ENCODE measurements around the gene SDF4. TPM values are rescaled to one million over a fixed set of nuclear protein-coding genes. Genes with fewer than 3 reads are reported as not detected.
A peak's percentile ranks its signal among the peaks of the same experiment; 100 is the strongest.

Gene SDF4
- total and polyA plus RNA-seq, 2 of the 4 experiments (the other 2 are of a cell fraction) = 57.0 to 250 TPM

DNA sequence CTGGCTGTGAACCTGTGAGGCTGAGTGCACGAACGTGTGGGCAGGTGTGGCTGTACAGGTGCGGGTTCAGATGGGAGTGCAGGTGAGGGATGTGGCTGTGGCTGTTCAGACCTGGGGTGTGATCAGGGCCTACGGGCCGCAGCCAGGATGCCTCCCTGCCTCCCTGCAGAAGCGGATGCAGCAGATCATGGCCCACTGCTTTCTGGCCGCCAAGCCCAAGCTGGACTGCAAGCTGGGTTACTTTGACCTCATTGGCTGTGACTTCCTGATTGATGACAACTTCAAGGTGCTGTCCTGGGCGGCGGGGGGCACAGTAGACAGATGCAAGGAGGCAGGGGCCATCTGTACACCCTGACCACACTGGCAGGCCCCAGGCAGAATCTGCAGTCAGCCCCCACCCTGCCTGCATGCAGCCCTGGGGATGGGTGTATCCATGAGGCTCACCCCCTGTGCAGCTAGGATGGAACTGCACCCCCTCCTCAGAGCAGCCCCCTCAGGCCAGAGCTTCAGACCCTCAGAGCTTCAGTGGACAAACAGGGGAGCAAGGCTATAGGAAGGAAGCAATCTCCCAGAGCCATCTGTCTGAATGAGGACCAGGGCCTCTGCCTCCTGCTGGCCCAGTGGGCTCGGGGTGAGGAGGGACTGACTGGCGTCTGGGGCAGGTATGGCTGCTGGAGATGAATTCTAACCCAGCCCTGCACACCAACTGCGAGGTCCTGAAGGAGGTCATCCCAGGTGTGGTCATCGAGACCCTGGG is 35.2 kb downstream of the SDF4 start:
- Histone ChIP-seq H3K79me1 (ENCODE audit: low read depth in 1 of 2, low read length in 2 of 2) (no peaks in the 10 kb centered on the region), H3K23ac (ENCODE audit: low read depth, low read length) (no peak overlapping the region), H3K9ac (ENCODE audit: low read depth, low read length) (no peak overlapping the region), H4K20me1 (ENCODE audit: insufficient read depth, low read length) (no peaks in the 10 kb centered on the region), H3K4me1 (ENCODE audit: control insufficient read depth, insufficient read depth, low read length) (no peaks in the 10 kb centered on the region), H3K56ac (ENCODE audit: extremely low read depth, insufficient read depth, low read length) (no peak overlapping the region), H3K9me1 (ENCODE audit: insufficient read depth, low read length) (no peaks in the 10 kb centered on the region), H2BK20ac (ENCODE audit: low read depth, low read length) (no peak overlapping the region), H3K4me3 (ENCODE audit: insufficient read depth, low read depth, low read length) (no peak overlapping the region), H2BK5ac (ENCODE audit: low read depth, low read length, poor library complexity, severe bottlenecking) (no peak overlapping the region), H3K9me3 (ENCODE audit: control insufficient read depth, insufficient read depth, low read length) (peaks cover 11% of the 10 kb centered on the region), H3K27me3 (ENCODE audit: control insufficient read depth, insufficient read depth, low read length) (no peaks in the 10 kb centered on the region; the same call in 1 of the 2 replicates), H4K91ac (ENCODE audit: insufficient read depth, low read depth, low read length) (no peak overlapping the region), H2AFZ (replicated peaks; ENCODE audit: low read length, poor library complexity) (peak overlapping the region; percentile 2), H3K4me2 (ENCODE audit: low read depth, low read length) (no peak overlapping the region), H4K8ac (ENCODE audit: low read depth in 2 of 2, low read length in 2 of 2) (no peak overlapping the region), H3K27ac (ENCODE audit: insufficient read depth, low read length) (no peak overlapping the region), H3K36me3 (ENCODE audit: control insufficient read depth, insufficient read depth, low read length) (no peaks in the 10 kb centered on the region), H3K18ac (ENCODE audit: low read depth, low read length) (no peak overlapping the region), H2AK9ac (replicated peaks; ENCODE audit: low read depth, low read length, poor library complexity) (no peak overlapping the region), H2BK15ac (ENCODE audit: low read depth, low read length) (no peak overlapping the region), H4K5ac (ENCODE audit: low read depth, low read length) (no peak overlapping the region), H2BK120ac (ENCODE audit: low read depth, low read length) (no peak overlapping the region), H3K14ac (replicated peaks; ENCODE audit: low read depth, low read length) (no peak overlapping the region), H3K4ac (ENCODE audit: low read depth, low read length) (no peak overlapping the region), H2AK5ac (ENCODE audit: low read depth, low read length) (no peak overlapping the region)
- ATAC-seq (ENCODE audit: low read depth) (no peak), DNase-seq (no peak)
- intact Hi-C loops (cut with micrococcal nuclease) = no loop called here
- dilution Hi-C loops (cut with HindIII; ENCODE audit: low sequenced_read_pairs, unreplicated experiment) = no loop called here
- 73% methylated on average over 6 of the region's 13 CpGs; no CpG with 5 or more reads in 1 of the 2 experiments for WGBS, 2 experiments (ENCODE audit: extremely low coverage in 2 of 2, insufficient read length in 1 of 2)
- ChIA-PET CTCF (no interaction called here), POLR2A (ENCODE audit: unreplicated experiment) (no interaction called here)
- TF ChIP-seq RFX5 (IDR thresholded peaks at IDR 0.05; ENCODE audit: low read depth, low read length) (no peak), CEBPB (IDR thresholded peaks at IDR 0.05; ENCODE audit: low read depth, low read length) (no peak), CHD1 (IDR thresholded peaks at IDR 0.05; ENCODE audit: low read depth, low read length) (no peak), NFE2L2 (IDR thresholded peaks at IDR 0.05; ENCODE audit: low read depth, low read length) (no peak), SMC3 (IDR thresholded peaks at IDR 0.05; ENCODE audit: low read depth, low read length) (no peak), RCOR1 (IDR thresholded peaks at IDR 0.05; ENCODE audit: insufficient replicate concordance, low read length) (no peak), BHLHE40 (IDR thresholded peaks at IDR 0.05; ENCODE audit: low read depth, low read length) (no peak)
- TF ChIP-seq, protein P1, sequence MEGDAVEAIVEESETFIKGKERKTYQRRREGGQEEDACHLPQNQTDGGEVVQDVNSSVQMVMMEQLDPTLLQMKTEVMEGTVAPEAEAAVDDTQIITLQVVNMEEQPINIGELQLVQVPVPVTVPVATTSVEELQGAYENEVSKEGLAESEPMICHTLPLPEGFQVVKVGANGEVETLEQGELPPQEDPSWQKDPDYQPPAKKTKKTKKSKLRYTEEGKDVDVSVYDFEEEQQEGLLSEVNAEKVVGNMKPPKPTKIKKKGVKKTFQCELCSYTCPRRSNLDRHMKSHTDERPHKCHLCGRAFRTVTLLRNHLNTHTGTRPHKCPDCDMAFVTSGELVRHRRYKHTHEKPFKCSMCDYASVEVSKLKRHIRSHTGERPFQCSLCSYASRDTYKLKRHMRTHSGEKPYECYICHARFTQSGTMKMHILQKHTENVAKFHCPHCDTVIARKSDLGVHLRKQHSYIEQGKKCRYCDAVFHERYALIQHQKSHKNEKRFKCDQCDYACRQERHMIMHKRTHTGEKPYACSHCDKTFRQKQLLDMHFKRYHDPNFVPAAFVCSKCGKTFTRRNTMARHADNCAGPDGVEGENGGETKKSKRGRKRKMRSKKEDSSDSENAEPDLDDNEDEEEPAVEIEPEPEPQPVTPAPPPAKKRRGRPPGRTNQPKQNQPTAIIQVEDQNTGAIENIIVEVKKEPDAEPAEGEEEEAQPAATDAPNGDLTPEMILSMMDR (conservative IDR thresholded peaks at IDR 0.05; ENCODE audit: low read depth, low read length) = no peak
- TF ChIP-seq, protein P2, sequence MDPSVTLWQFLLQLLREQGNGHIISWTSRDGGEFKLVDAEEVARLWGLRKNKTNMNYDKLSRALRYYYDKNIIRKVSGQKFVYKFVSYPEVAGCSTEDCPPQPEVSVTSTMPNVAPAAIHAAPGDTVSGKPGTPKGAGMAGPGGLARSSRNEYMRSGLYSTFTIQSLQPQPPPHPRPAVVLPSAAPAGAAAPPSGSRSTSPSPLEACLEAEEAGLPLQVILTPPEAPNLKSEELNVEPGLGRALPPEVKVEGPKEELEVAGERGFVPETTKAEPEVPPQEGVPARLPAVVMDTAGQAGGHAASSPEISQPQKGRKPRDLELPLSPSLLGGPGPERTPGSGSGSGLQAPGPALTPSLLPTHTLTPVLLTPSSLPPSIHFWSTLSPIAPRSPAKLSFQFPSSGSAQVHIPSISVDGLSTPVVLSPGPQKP (IDR thresholded peaks at IDR 0.05; ENCODE audit: borderline replicate concordance, low read depth, low read length) = no peak
- TF ChIP-seq, protein P3, sequence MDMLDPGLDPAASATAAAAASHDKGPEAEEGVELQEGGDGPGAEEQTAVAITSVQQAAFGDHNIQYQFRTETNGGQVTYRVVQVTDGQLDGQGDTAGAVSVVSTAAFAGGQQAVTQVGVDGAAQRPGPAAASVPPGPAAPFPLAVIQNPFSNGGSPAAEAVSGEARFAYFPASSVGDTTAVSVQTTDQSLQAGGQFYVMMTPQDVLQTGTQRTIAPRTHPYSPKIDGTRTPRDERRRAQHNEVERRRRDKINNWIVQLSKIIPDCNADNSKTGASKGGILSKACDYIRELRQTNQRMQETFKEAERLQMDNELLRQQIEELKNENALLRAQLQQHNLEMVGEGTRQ (IDR thresholded peaks at IDR 0.05; ENCODE audit: low read depth, low read length) = no peak
- in situ Hi-C loops (cut with MboI; ENCODE audit: low sequenced_read_pairs) = no loop called here
- BruUV-seq (replicated peaks) = no TSS peak

Measured in IMR-90 (cell line).